PC-9 (cell line): Measurements from ENCODE around the gene GFER. TPM values are rescaled to one million over a fixed set of nuclear protein-coding genes. Genes with fewer than 3 reads are reported as not detected.

Experiments used
- BruUV-seq: library from RNA; stranded (reverse); fragments of 400-500 nt; replicated peaks from 2 replicates; lab custom pipeline; 2021; lab: Mats Ljungman, UMichigan
- CTCF ChIA-PET: fragments of 300-600 bp; sonication (Branson Sonifier 250); formaldehyde crosslinking; loops from one replicate; lab custom pipeline; 2022; ENCODE audit warnings: antibody characterized with exemption; lab: Charles Lee
- POLR2A ChIA-PET: fragments of 300-600 bp; sonication (Branson Sonifier 250); formaldehyde crosslinking; loops from one replicate; lab custom pipeline; 2022; ENCODE audit warnings: antibody characterized with exemption; ENCODE audit not compliant: unreplicated experiment; lab: Charles Lee
- DNase-seq, 2 experiments: peaks; one replicate each; pipeline versions ENCODE4 v3.0.0 to v3.0.0-alpha.2; 2015 to 2022; ENCODE audit warnings: mixed read lengths in 1 of 2
- H2AFZ ChIP-seq: fragments of 200-600 bp; sonication (generic); 2 replicates; pipeline ENCODE4 v1.8.1; 2017; ENCODE audit warnings: antibody characterized with exemption
- H3F3A ChIP-seq: fragments of 200-600 bp; sonication (generic); 2 replicates; pipeline ENCODE4 v1.8.1; 2017; ENCODE audit warnings: antibody characterized with exemption, mild to moderate bottlenecking, low read depth; ENCODE audit not compliant: insufficient read depth
- H3K27ac ChIP-seq: fragments of 200-600 bp; sonication (generic); 2 replicates; pipeline ENCODE4 v1.6.1; 2016; ENCODE audit warnings: mixed run types
- H3K27me3 ChIP-seq: fragments of 200-600 bp; sonication (generic); 2 replicates; pipeline ENCODE4 v1.6.1; 2016; ENCODE audit warnings: low read depth, mixed run types; ENCODE audit not compliant: insufficient read depth
- H3K36me3 ChIP-seq: fragments of 200-600 bp; sonication (generic); 2 replicates; pipeline ENCODE4 v1.6.1; 2016; ENCODE audit warnings: low read depth, mixed run types
- H3K4me1 ChIP-seq: fragments of 200-600 bp; sonication (generic); replicated peaks from 2 replicates; pipeline ENCODE4 v1.6.1; 2016; ENCODE audit warnings: mixed run types; ENCODE audit not compliant: insufficient read depth
- H3K4me2 ChIP-seq: fragments of 200-600 bp; sonication (generic); 2 replicates; pipeline ENCODE4 v1.6.1; 2017; ENCODE audit warnings: mixed run types
- H3K4me3 ChIP-seq: fragments of 200-600 bp; sonication (generic); 2 replicates; pipeline ENCODE4 v1.6.1; 2016; ENCODE audit warnings: mixed run types
- H3K79me2 ChIP-seq: fragments of 200-600 bp; sonication (generic); 2 replicates; pipeline ENCODE4 v1.6.1; 2017; ENCODE audit warnings: low read depth, mixed run types
- H3K9me2 ChIP-seq: fragments of 200-600 bp; sonication (generic); 2 replicates; pipeline ENCODE4 v1.8.1; 2017; ENCODE audit warnings: mild to moderate bottlenecking; ENCODE audit not compliant: insufficient read depth
- H3K9me3 ChIP-seq: fragments of 200-600 bp; sonication (generic); 2 replicates; pipeline ENCODE4 v1.8.1; 2016; ENCODE audit warnings: low read depth; ENCODE audit not compliant: insufficient read depth
- H4K20me1 ChIP-seq: fragments of 200-600 bp; sonication (generic); 2 replicates; pipeline ENCODE4 v1.8.1; 2017; ENCODE audit not compliant: insufficient read depth
- EZH2 ChIP-seq: fragments of 200-600 bp; sonication (generic); IDR thresholded peaks from 2 replicates; pipeline ENCODE4 v1.8.0; 2017; ENCODE audit warnings: antibody characterized with exemption, low read depth
- intact Hi-C: fragments of 100-400 bp; cut with micrococcal nuclease; formaldehyde crosslinking; loops from one replicate; pipeline ENCODE4 v1.10.0; 2022; ENCODE audit not compliant: unreplicated experiment
- total RNA-seq: library from RNA; stranded (reverse); gene quantifications from 2 replicates; pipeline ENCODE4 v1.2.3, GENCODE V29; 2021
- TF ChIP-seq, protein P1 (sequence below): fragments of 200-600 bp; sonication (generic); conservative IDR thresholded peaks from 2 replicates; pipeline ENCODE4 v1.6.1; 2017; ENCODE audit warnings: mixed run types, antibody characterized with exemption, mild to moderate bottlenecking, moderate library complexity

Gene GFER
- total RNA-seq, 1 experiment from 2014 or later: 59.7 TPM

- TF ChIP-seq EZH2: no peak
- TF ChIP-seq, protein P1, sequence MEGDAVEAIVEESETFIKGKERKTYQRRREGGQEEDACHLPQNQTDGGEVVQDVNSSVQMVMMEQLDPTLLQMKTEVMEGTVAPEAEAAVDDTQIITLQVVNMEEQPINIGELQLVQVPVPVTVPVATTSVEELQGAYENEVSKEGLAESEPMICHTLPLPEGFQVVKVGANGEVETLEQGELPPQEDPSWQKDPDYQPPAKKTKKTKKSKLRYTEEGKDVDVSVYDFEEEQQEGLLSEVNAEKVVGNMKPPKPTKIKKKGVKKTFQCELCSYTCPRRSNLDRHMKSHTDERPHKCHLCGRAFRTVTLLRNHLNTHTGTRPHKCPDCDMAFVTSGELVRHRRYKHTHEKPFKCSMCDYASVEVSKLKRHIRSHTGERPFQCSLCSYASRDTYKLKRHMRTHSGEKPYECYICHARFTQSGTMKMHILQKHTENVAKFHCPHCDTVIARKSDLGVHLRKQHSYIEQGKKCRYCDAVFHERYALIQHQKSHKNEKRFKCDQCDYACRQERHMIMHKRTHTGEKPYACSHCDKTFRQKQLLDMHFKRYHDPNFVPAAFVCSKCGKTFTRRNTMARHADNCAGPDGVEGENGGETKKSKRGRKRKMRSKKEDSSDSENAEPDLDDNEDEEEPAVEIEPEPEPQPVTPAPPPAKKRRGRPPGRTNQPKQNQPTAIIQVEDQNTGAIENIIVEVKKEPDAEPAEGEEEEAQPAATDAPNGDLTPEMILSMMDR: no peak
- Histone ChIP-seq H3K79me2 (no peaks in the 10 kb centered on the region), H3K27ac (no peak overlapping the region), H3K36me3 (no peaks in the 10 kb centered on the region), H3K9me2 (no peaks in the 10 kb centered on the region), H3K4me3 (no peak overlapping the region), H4K20me1 (no peaks in the 10 kb centered on the region), H3K4me1 (peaks cover 30% of the 10 kb centered on the region), H3K4me2 (no peak overlapping the region), H3K27me3 (no peaks in the 10 kb centered on the region), H2AFZ (no peak overlapping the region), H3F3A (peaks cover 18% of the 10 kb centered on the region), H3K9me3 (no peaks in the 10 kb centered on the region)
- no peak for DNase-seq
- ChIA-PET POLR2A (interaction anchor here (0.6 to 0.7 kb wide), 2 partner anchors 64 to 71 kb away, joined by 3 read pairs; partner anchors contain the start of genes RPS2 and TBL3), CTCF (interaction anchor here (0.8 kb wide), 1 partner anchor 11 kb away, joined by 3 read pairs; the partner anchor contains the start of genes NTHL1 and TSC2)
- BruUV-seq: no TSS peak
- intact Hi-C loops: no loop called here
Observed at GRCh38 chr16:2036200-2036966, 52.4 kb downstream of the GFER start.

DNA sequence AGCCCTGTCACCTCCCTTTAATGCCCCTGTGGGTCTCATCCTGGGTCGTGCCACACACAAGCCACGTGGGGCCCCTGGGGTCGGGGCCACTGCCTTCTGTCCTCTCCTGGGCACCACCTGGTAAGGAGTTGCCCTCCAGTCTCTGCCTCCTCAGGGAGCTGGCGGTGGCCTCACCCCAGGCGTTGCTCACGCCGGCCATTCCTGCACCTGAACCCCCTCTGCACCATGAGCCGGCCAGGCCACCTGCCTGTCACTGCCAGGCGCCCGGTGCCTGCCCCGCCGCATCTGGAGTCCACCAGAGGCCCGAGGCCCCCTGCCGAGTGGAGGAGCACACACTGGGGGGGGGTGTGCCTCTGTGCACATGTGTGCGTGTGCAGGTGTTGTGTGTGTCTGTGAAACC is 53.1 kb downstream of the GFER start:
- no peak for TF ChIP-seq EZH2
- TF ChIP-seq, protein P1: no peak
- peaks cover 37% of the 10 kb centered on the region for H3K4me1 ChIP-seq
- POLR2A ChIA-PET: no interaction called here
- no peak for DNase-seq
- intact Hi-C loops: no loop called here
- H3K27me3 ChIP-seq: no peaks in the 10 kb centered on the region
- no peaks in the 10 kb centered on the region for H3K9me3 ChIP-seq
- no TSS peak for BruUV-seq
- no peaks in the 10 kb centered on the region for H3K36me3 ChIP-seq
- H3K9me2 ChIP-seq: no peaks in the 10 kb centered on the region
- H3K79me2 ChIP-seq: no peaks in the 10 kb centered on the region
- no peak overlapping the region for H3K27ac ChIP-seq
- no peak overlapping the region for H3K4me3 ChIP-seq
- peaks cover 25% of the 10 kb centered on the region for H3F3A ChIP-seq
- CTCF ChIA-PET: no interaction called here
- H4K20me1 ChIP-seq: no peaks in the 10 kb centered on the region
- H3K4me2 ChIP-seq: no peak overlapping the region
- no peak overlapping the region for H2AFZ ChIP-seq

Other genes with a start within 250 kb of the GFER start
- 49.0 and 87.8 TPM in 2 replicates for gene NME3, start 212.7 kb upstream of the GFER start, total RNA-seq
- gene EME2, start 211.4 kb upstream of the GFER start, total RNA-seq: 24.2 and 32.4 TPM in 2 replicates
- 201 and 247 TPM in 2 replicates for gene MRPS34, start 211.1 kb upstream of the GFER start, total RNA-seq
- gene SPSB3, start 201.6 kb upstream of the GFER start, total RNA-seq: 58.2 and 86.6 TPM in 2 replicates
- gene NUBP2, start 201.2 kb upstream of the GFER start, total RNA-seq: 80.0 and 103 TPM in 2 replicates
- 0.18 TPM in 1 of 2 replicates, not detected in the other for gene IGFALS, start 190.5 kb upstream of the GFER start, total RNA-seq
- 51.8 and 74.5 TPM in 2 replicates for gene HAGH, start 157.4 kb upstream of the GFER start, total RNA-seq
- 26.8 and 41.2 TPM in 2 replicates for gene FAHD1, start 157.0 kb upstream of the GFER start, total RNA-seq
- gene MEIOB, start 112.0 kb upstream of the GFER start, total RNA-seq: not detected in 2 replicates
- not detected in 2 replicates for gene HS3ST6, start 65.8 kb upstream of the GFER start, total RNA-seq
- gene MSRB1, start 41.0 kb upstream of the GFER start, total RNA-seq: 49.4 and 54.9 TPM in 2 replicates
- gene RPL3L, start 29.5 kb upstream of the GFER start, total RNA-seq: 0.44 TPM in 1 of 2 replicates, not detected in the other
- 181 and 190 TPM in 2 replicates for gene NDUFB10, start 24.7 kb upstream of the GFER start, total RNA-seq
- 3,808 and 4,468 TPM in 2 replicates for gene RPS2, start 19.4 kb upstream of the GFER start, total RNA-seq
- not detected in 2 replicates for gene RNF151, start 17.3 kb upstream of the GFER start, total RNA-seq
- gene TBL3, start 12.1 kb upstream of the GFER start, total RNA-seq: 51.3 and 66.4 TPM in 2 replicates
- gene NOXO1, start 2.7 kb upstream of the GFER start, total RNA-seq: 11.1 and 12.7 TPM in 2 replicates
- 4.3 and 4.5 TPM in 2 replicates for gene SYNGR3, start 5.8 kb downstream of the GFER start, total RNA-seq
- 68.4 and 72.5 TPM in 2 replicates for gene ZNF598, start 25.6 kb downstream of the GFER start, total RNA-seq
- gene NPW, start 35.6 kb downstream of the GFER start, total RNA-seq: 4.0 and 8.1 TPM in 2 replicates
- 104 and 144 TPM in 2 replicates for gene NHERF2, start 42.7 kb downstream of the GFER start, total RNA-seq
- gene NTHL1, start 63.6 kb downstream of the GFER start, total RNA-seq: 47.3 and 66.6 TPM in 2 replicates
- gene TSC2, start 63.8 kb downstream of the GFER start, total RNA-seq: 166 and 170 TPM in 2 replicates
- gene PKD1, start 151.7 kb downstream of the GFER start, total RNA-seq: 91.5 and 105 TPM in 2 replicates
- gene RAB26, start 164.4 kb downstream of the GFER start, total RNA-seq: 29.5 and 31.3 TPM in 2 replicates
- 166 and 199 TPM in 2 replicates for gene TRAF7, start 171.6 kb downstream of the GFER start, total RNA-seq
- 2.1 and 3.3 TPM in 2 replicates for gene CASKIN1, start 212.4 kb downstream of the GFER start, total RNA-seq
- 66.3 and 74.2 TPM in 2 replicates for gene MLST8, start 221.3 kb downstream of the GFER start, total RNA-seq
- gene BRICD5, start 226.7 kb downstream of the GFER start, total RNA-seq: 17.1 and 24.6 TPM in 2 replicates
- 20.2 and 23.4 TPM in 2 replicates for gene PGP, start 230.6 kb downstream of the GFER start, total RNA-seq
- 38.8 and 41.1 TPM in 2 replicates for gene E4F1, start 239.4 kb downstream of the GFER start, total RNA-seq